ENCODE measurements around the gene L3MBTL4.

L3MBTL4 gene

DNA sequence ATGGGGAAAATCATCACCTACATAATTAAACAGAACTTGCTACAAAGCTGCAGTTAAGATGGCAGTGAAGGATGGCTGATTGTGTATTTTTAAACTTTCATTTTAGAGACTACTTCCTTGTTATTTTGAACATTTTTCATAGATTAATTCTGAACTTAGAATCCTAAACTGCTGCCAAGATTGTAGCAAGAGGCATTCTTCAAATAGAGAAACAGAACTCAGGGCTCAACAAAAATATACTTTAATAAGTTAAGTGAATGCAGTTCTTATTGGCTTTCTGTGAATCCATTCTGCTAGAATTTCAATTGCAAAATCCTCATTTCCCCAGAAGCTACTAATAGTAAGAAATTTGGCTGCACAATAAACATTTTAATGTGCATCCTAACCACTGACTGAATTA is 160.3 kb downstream of the L3MBTL4 start:
- TF ChIP-seq ZNF70 (CRISPR knock-in tag; IDR thresholded peaks at IDR 0.05) (no peak), BACH2 (CRISPR knock-in tag; IDR thresholded peaks at IDR 0.05; ENCODE audit: borderline replicate concordance) (no peak)
- TF ChIP-seq, protein P1, sequence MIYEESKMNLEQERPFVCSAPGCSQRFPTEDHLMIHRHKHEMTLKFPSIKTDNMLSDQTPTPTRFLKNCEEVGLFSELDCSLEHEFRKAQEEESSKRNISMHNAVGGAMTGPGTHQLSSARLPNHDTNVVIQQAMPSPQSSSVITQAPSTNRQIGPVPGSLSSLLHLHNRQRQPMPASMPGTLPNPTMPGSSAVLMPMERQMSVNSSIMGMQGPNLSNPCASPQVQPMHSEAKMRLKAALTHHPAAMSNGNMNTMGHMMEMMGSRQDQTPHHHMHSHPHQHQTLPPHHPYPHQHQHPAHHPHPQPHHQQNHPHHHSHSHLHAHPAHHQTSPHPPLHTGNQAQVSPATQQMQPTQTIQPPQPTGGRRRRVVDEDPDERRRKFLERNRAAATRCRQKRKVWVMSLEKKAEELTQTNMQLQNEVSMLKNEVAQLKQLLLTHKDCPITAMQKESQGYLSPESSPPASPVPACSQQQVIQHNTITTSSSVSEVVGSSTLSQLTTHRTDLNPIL (CRISPR knock-in tag; IDR thresholded peaks at IDR 0.05; ENCODE audit: low read depth) = no peak
- TF ChIP-seq, protein P2, sequence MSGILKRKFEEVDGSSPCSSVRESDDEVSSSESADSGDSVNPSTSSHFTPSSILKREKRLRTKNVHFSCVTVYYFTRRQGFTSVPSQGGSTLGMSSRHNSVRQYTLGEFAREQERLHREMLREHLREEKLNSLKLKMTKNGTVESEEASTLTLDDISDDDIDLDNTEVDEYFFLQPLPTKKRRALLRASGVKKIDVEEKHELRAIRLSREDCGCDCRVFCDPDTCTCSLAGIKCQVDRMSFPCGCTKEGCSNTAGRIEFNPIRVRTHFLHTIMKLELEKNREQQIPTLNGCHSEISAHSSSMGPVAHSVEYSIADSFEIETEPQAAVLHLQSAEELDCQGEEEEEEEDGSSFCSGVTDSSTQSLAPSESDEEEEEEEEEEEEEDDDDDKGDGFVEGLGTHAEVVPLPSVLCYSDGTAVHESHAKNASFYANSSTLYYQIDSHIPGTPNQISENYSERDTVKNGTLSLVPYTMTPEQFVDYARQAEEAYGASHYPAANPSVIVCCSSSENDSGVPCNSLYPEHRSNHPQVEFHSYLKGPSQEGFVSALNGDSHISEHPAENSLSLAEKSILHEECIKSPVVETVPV (CRISPR knock-in tag; IDR thresholded peaks at IDR 0.05) = no peak

DNA sequence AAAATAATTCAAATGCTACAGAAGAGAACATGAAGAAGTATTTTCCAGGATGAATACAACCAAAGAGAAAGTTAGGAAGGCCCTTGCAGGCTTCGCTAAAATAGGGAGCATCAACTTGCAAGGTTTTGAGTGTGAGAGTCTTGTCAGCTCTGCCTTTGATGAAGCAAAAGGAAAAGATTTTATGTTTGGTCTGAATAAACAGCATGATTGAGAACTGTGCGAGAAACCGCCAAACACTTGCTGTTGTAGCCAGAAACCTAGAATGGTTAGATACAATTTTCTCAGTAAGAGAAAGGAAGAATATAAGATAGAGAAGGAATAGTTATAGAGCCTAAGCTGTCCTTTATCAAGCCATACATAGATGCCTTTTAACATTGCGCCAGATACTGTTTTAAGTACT is 163.6 kb downstream of the L3MBTL4 start:
- ATAC-seq = no peak
- TF ChIP-seq OSR1 (CRISPR knock-in tag; IDR thresholded peaks at IDR 0.05) (no peak), ZFP3 (CRISPR knock-in tag; IDR thresholded peaks at IDR 0.05) (no peak), GLIS3 (CRISPR knock-in tag; IDR thresholded peaks at IDR 0.05) (no peak), TOX (CRISPR knock-in tag; IDR thresholded peaks at IDR 0.05; ENCODE audit: borderline replicate concordance) (no peak), ESRRG (CRISPR knock-in tag; IDR thresholded peaks at IDR 0.05) (no peak), RARB (CRISPR knock-in tag; IDR thresholded peaks at IDR 0.05) (no peak), PPARA (CRISPR knock-in tag; IDR thresholded peaks at IDR 0.05; ENCODE audit: borderline replicate concordance) (no peak), TCF4 (CRISPR knock-in tag; IDR thresholded peaks at IDR 0.05; ENCODE audit: borderline replicate concordance) (no peak), ZC3H10 (CRISPR knock-in tag; IDR thresholded peaks at IDR 0.05) (no peak), BACH2 (CRISPR knock-in tag; IDR thresholded peaks at IDR 0.05; ENCODE audit: borderline replicate concordance) (no peak), CSDC2 (CRISPR knock-in tag; IDR thresholded peaks at IDR 0.05) (no peak), ARNTL (CRISPR knock-in tag; IDR thresholded peaks at IDR 0.05; ENCODE audit: borderline replicate concordance, low read depth) (no peak), ZNF8 (CRISPR knock-in tag; IDR thresholded peaks at IDR 0.05) (no peak), SNAI2 (CRISPR knock-in tag; IDR thresholded peaks at IDR 0.05) (no peak), ZNF70 (CRISPR knock-in tag; IDR thresholded peaks at IDR 0.05) (no peak)
- TF ChIP-seq, protein P3, sequence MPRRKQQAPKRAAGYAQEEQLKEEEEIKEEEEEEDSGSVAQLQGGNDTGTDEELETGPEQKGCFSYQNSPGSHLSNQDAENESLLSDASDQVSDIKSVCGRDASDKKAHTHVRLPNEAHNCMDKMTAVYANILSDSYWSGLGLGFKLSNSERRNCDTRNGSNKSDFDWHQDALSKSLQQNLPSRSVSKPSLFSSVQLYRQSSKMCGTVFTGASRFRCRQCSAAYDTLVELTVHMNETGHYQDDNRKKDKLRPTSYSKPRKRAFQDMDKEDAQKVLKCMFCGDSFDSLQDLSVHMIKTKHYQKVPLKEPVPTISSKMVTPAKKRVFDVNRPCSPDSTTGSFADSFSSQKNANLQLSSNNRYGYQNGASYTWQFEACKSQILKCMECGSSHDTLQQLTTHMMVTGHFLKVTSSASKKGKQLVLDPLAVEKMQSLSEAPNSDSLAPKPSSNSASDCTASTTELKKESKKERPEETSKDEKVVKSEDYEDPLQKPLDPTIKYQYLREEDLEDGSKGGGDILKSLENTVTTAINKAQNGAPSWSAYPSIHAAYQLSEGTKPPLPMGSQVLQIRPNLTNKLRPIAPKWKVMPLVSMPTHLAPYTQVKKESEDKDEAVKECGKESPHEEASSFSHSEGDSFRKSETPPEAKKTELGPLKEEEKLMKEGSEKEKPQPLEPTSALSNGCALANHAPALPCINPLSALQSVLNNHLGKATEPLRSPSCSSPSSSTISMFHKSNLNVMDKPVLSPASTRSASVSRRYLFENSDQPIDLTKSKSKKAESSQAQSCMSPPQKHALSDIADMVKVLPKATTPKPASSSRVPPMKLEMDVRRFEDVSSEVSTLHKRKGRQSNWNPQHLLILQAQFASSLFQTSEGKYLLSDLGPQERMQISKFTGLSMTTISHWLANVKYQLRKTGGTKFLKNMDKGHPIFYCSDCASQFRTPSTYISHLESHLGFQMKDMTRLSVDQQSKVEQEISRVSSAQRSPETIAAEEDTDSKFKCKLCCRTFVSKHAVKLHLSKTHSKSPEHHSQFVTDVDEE (CRISPR knock-in tag; IDR thresholded peaks at IDR 0.05) = no peak
- TF ChIP-seq, protein P2 (CRISPR knock-in tag; IDR thresholded peaks at IDR 0.05) = no peak
- TF ChIP-seq, protein P1 (CRISPR knock-in tag; IDR thresholded peaks at IDR 0.05; ENCODE audit: low read depth) = no peak
- TF ChIP-seq, protein P4, sequence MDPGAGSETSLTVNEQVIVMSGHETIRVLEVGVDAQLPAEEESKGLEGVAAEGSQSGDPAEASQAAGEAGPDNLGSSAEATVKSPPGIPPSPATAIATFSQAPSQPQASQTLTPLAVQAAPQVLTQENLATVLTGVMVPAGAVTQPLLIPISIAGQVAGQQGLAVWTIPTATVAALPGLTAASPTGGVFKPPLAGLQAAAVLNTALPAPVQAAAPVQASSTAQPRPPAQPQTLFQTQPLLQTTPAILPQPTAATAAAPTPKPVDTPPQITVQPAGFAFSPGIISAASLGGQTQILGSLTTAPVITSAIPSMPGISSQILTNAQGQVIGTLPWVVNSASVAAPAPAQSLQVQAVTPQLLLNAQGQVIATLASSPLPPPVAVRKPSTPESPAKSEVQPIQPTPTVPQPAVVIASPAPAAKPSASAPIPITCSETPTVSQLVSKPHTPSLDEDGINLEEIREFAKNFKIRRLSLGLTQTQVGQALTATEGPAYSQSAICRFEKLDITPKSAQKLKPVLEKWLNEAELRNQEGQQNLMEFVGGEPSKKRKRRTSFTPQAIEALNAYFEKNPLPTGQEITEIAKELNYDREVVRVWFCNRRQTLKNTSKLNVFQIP (CRISPR knock-in tag; IDR thresholded peaks at IDR 0.05; ENCODE audit: borderline replicate concordance, low read depth) = no peak
- TF ChIP-seq, protein P5, sequence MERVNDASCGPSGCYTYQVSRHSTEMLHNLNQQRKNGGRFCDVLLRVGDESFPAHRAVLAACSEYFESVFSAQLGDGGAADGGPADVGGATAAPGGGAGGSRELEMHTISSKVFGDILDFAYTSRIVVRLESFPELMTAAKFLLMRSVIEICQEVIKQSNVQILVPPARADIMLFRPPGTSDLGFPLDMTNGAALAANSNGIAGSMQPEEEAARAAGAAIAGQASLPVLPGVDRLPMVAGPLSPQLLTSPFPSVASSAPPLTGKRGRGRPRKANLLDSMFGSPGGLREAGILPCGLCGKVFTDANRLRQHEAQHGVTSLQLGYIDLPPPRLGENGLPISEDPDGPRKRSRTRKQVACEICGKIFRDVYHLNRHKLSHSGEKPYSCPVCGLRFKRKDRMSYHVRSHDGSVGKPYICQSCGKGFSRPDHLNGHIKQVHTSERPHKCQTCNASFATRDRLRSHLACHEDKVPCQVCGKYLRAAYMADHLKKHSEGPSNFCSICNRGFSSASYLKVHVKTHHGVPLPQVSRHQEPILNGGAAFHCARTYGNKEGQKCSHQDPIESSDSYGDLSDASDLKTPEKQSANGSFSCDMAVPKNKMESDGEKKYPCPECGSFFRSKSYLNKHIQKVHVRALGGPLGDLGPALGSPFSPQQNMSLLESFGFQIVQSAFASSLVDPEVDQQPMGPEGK (CRISPR knock-in tag; IDR thresholded peaks at IDR 0.05; ENCODE audit: borderline replicate concordance) = no peak

More for the DNA sequence above, 160.3 kb downstream of the L3MBTL4 start:
- no peak for ATAC-seq
